Myometrial cell (primary cell): ENCODE results near the gene C1orf35. TPM values are rescaled to one million over a fixed set of nuclear protein-coding genes. Genes with fewer than 3 reads are reported as not detected.

Experiments used
- total RNA-seq: library from RNA; depleted of rRNA; stranded (reverse); fragments of >200 nt; gene quantifications from 2 replicates; pipeline ENCODE4 v1.2.3, GENCODE V29; 2015

C1orf35 gene
- 21.1 and 24.5 TPM in 2 replicates for total RNA-seq

GRCh38 chr1:228102791-228103620, at the start of gene C1orf35:
Gene C1orf35 (minus strand): TSS chr1:228103325. CDS start chr1:228103227, 98 bp downstream.

GRCh38 chr1:228149406-228150119, 46.4 kb upstream of the C1orf35 start, which contains the start of gene GJC2:
Gene GJC2 (plus strand): TSS chr1:228149930. CDS start chr1:228157759, 7,829 bp downstream.

GRCh38 chr1:228139931-228140723, 37.0 kb upstream of the C1orf35 start, which contains the start of gene GUK1:
Gene GUK1 (plus strand): TSS chr1:228140279. CDS start chr1:228140303, 24 bp downstream.

GRCh38 chr1:228109073-228109961, 6.2 kb upstream of the C1orf35 start, which contains the start of gene MRPL55:
Gene MRPL55 (minus strand): TSS chr1:228109299. CDS start chr1:228108260, 1,039 bp downstream.

GRCh38 chr1:228082214-228082917, 20.8 kb downstream of the C1orf35 start, which contains the start of gene ARF1:
Gene ARF1 (plus strand): TSS chr1:228082708. CDS start chr1:228097115, 14,407 bp downstream.

Other genes starting within 250 kb of the C1orf35 start
- gene WNT9A, start 155.4 kb downstream of the C1orf35 start, total RNA-seq = under 0.01 and 0.29 TPM in 2 replicates
- not detected in 2 replicates for gene WNT3A, start 96.3 kb downstream of the C1orf35 start, total RNA-seq
- 604 and 664 TPM in 2 replicates for gene ARF1, start 20.6 kb downstream of the C1orf35 start, total RNA-seq
- gene MRPL55, start 6.0 kb upstream of the C1orf35 start, total RNA-seq = 102 and 117 TPM in 2 replicates
- gene GUK1, start 37.0 kb upstream of the C1orf35 start, total RNA-seq = 404 and 525 TPM in 2 replicates
- 3.9 and 4.0 TPM in 2 replicates for gene GJC2, start 46.6 kb upstream of the C1orf35 start, total RNA-seq
- gene IBA57, start 62.5 kb upstream of the C1orf35 start, total RNA-seq = 2.3 and 7.4 TPM in 2 replicates
- 3.4 and 15.0 TPM in 2 replicates for gene OBSCN, start 104.7 kb upstream of the C1orf35 start, total RNA-seq